Measurements from ENCODE around the gene RNF125.
"Not testable (repeated sequence)": the region's sequence is repeated elsewhere in the genome, so short reads cannot be mapped to it uniquely, and the experiment has no call there.

Gene RNF125

GRCh38 chr18:31983976-31984375, 34.6 kb upstream of the RNF125 start:
- no peak for TF ChIP-seq CTCF (IDR thresholded peaks at IDR 0.05; ENCODE audit: poor library complexity, severe bottlenecking)
- no peak overlapping the region for H3K4me3 ChIP-seq (ENCODE audit: severe bottlenecking)
- no peak for DNase-seq (ENCODE audit: low spot score)
- H3K9me3 ChIP-seq (ENCODE audit: severe bottlenecking) = no peaks in the 10 kb centered on the region
- H3K4me1 ChIP-seq (ENCODE audit: insufficient read depth, poor library complexity, severe bottlenecking) = no peaks in the 10 kb centered on the region
- ATAC-seq (ENCODE audit: low read depth) = no peak
- H3K27ac ChIP-seq (ENCODE audit: poor library complexity, severe bottlenecking) = no peak overlapping the region
- no peaks in the 10 kb centered on the region for H3K36me3 ChIP-seq (ENCODE audit: low read depth)
- no peaks in the 10 kb centered on the region for H3K27me3 ChIP-seq (ENCODE audit: insufficient read depth, poor library complexity, severe bottlenecking)

GRCh38 chr18:31990823-31991222, 27.8 kb upstream of the RNF125 start:
- H3K4me3 ChIP-seq (ENCODE audit: severe bottlenecking) = no peak overlapping the region
- TF ChIP-seq CTCF (IDR thresholded peaks at IDR 0.05; ENCODE audit: poor library complexity, severe bottlenecking) = no peak
- DNase-seq (ENCODE audit: low spot score) (no peak), ATAC-seq (ENCODE audit: low read depth) (no peak)
- no peaks in the 10 kb centered on the region for H3K36me3 ChIP-seq (ENCODE audit: low read depth)
- H3K27me3 ChIP-seq (ENCODE audit: insufficient read depth, poor library complexity, severe bottlenecking) = no peaks in the 10 kb centered on the region
- no peaks in the 10 kb centered on the region for H3K4me1 ChIP-seq (ENCODE audit: insufficient read depth, poor library complexity, severe bottlenecking)
- H3K27ac ChIP-seq (ENCODE audit: poor library complexity, severe bottlenecking) = no peak overlapping the region
- H3K9me3 ChIP-seq (ENCODE audit: severe bottlenecking) = no peaks in the 10 kb centered on the region

GRCh38 chr18:31996007-31996406, 22.6 kb upstream of the RNF125 start:
- ATAC-seq (ENCODE audit: low read depth) = no peak
- no peak overlapping the region for H3K27ac ChIP-seq (ENCODE audit: poor library complexity, severe bottlenecking)
- H3K4me3 ChIP-seq (ENCODE audit: severe bottlenecking) = no peak overlapping the region
- no peak for DNase-seq (ENCODE audit: low spot score)
- H3K27me3 ChIP-seq (ENCODE audit: insufficient read depth, poor library complexity, severe bottlenecking) = no peaks in the 10 kb centered on the region
- TF ChIP-seq CTCF (IDR thresholded peaks at IDR 0.05; ENCODE audit: poor library complexity, severe bottlenecking) = no peak
- no peaks in the 10 kb centered on the region for H3K36me3 ChIP-seq (ENCODE audit: low read depth)
- no peaks in the 10 kb centered on the region for H3K9me3 ChIP-seq (ENCODE audit: severe bottlenecking)
- H3K4me1 ChIP-seq (ENCODE audit: insufficient read depth, poor library complexity, severe bottlenecking) = no peaks in the 10 kb centered on the region

GRCh38 chr18:31998880-31999412, 19.7 kb upstream of the RNF125 start:
- TF ChIP-seq CTCF (IDR thresholded peaks at IDR 0.05; ENCODE audit: poor library complexity, severe bottlenecking) = no peak
- H3K36me3 ChIP-seq (ENCODE audit: low read depth) = no peaks in the 10 kb centered on the region
- H3K4me3 ChIP-seq (ENCODE audit: severe bottlenecking) = no peak overlapping the region
- no peak overlapping the region for H3K27ac ChIP-seq (ENCODE audit: poor library complexity, severe bottlenecking)
- DNase-seq (ENCODE audit: low spot score) (no peak), ATAC-seq (ENCODE audit: low read depth) (no peak)
- H3K4me1 ChIP-seq (ENCODE audit: insufficient read depth, poor library complexity, severe bottlenecking) = no peaks in the 10 kb centered on the region
- H3K9me3 ChIP-seq (ENCODE audit: severe bottlenecking) = no peaks in the 10 kb centered on the region
- no peaks in the 10 kb centered on the region for H3K27me3 ChIP-seq (ENCODE audit: insufficient read depth, poor library complexity, severe bottlenecking)

- DNase-seq (ENCODE audit: low spot score); ATAC-seq (ENCODE audit: low read depth); H3K27me3 ChIP-seq (ENCODE audit: insufficient read depth, poor library complexity, severe bottlenecking); H3K27ac ChIP-seq (ENCODE audit: poor library complexity, severe bottlenecking); H3K4me3 ChIP-seq (ENCODE audit: severe bottlenecking); H3K9me3 ChIP-seq (ENCODE audit: severe bottlenecking); H3K4me1 ChIP-seq (ENCODE audit: insufficient read depth, poor library complexity, severe bottlenecking); H3K36me3 ChIP-seq (ENCODE audit: low read depth): not testable (repeated sequence)
Measured at GRCh38 chr18:32001141-32001540, 17.5 kb upstream of the RNF125 start.

- H3K4me3 ChIP-seq (ENCODE audit: severe bottlenecking); H3K9me3 ChIP-seq (ENCODE audit: severe bottlenecking); H3K4me1 ChIP-seq (ENCODE audit: insufficient read depth, poor library complexity, severe bottlenecking); DNase-seq (ENCODE audit: low spot score); ATAC-seq (ENCODE audit: low read depth); H3K36me3 ChIP-seq (ENCODE audit: low read depth); H3K27ac ChIP-seq (ENCODE audit: poor library complexity, severe bottlenecking); H3K27me3 ChIP-seq (ENCODE audit: insufficient read depth, poor library complexity, severe bottlenecking): not testable (repeated sequence)
Measured at GRCh38 chr18:32003822-32004221, 14.8 kb upstream of the RNF125 start.

Measured in RWPE2 (cell line).